Measurements from ENCODE around the gene ZBTB16.

ZBTB16 gene

DNA sequence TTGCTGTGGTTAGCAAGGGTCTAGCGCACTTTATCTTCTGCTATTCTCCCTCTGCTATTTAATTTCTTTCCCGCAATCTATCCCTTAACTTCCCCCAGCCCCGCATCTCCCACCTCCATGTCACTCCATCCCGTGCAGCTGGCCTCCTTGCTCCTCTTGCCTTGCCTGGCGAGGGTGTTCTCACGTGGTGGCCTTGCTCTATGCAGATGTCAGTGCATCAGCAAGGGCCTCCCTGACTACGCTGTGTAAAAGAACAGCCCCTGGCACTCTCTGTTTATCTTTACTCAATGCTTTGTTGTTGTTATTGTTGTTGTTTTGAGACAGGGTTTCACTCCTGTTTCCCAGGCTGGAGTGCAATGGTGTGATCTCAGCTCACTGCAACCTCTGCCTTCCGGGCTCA lies 122.2 kb downstream of the ZBTB16 start:
- no peak overlapping the region for H3K4me3 ChIP-seq (replicated peaks in 1 of 2; ENCODE audit: low read depth in 2 of 2, low read length in 2 of 2)
- TF ChIP-seq, protein P1, sequence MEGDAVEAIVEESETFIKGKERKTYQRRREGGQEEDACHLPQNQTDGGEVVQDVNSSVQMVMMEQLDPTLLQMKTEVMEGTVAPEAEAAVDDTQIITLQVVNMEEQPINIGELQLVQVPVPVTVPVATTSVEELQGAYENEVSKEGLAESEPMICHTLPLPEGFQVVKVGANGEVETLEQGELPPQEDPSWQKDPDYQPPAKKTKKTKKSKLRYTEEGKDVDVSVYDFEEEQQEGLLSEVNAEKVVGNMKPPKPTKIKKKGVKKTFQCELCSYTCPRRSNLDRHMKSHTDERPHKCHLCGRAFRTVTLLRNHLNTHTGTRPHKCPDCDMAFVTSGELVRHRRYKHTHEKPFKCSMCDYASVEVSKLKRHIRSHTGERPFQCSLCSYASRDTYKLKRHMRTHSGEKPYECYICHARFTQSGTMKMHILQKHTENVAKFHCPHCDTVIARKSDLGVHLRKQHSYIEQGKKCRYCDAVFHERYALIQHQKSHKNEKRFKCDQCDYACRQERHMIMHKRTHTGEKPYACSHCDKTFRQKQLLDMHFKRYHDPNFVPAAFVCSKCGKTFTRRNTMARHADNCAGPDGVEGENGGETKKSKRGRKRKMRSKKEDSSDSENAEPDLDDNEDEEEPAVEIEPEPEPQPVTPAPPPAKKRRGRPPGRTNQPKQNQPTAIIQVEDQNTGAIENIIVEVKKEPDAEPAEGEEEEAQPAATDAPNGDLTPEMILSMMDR (IDR thresholded peaks at IDR 0.05; ENCODE audit: low read depth, low read length): no peak
- no peak for DNase-seq (ENCODE audit: low read depth in 2 of 2)

DNA sequence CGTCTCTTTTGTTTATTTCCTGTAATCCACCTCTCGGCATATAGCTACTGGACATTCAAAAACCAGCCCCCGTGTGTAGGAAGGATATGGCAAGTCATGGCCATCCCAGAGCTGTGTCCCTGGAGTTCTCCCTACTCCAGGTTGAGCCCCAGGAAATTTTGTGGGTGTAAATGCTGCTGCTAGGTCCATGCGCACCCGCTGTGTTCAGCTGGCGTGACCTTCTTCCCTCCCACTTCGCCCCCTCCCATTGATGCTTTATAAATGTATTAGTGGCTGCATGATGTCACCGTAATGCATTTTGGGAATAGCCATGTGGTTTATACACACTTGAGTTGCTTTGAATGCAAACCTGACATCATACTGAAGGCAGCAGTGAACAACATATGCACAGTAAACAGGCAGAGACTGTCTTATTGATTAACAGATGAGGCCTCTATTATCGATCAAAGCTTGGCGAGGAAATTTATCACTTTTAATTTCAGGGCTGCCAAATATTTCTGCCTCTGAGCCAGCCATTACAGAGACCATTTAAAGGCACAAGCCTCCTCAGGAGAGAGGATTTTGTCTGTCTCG lies 123.0 kb downstream of the ZBTB16 start:
- no peak overlapping the region for H3K4me3 ChIP-seq (replicated peaks in 1 of 2; ENCODE audit: low read depth in 2 of 2, low read length in 2 of 2)
- DNase-seq (ENCODE audit: low read depth in 2 of 2): no peak
- TF ChIP-seq, protein P1 (IDR thresholded peaks at IDR 0.05; ENCODE audit: low read depth, low read length): no peak

DNA sequence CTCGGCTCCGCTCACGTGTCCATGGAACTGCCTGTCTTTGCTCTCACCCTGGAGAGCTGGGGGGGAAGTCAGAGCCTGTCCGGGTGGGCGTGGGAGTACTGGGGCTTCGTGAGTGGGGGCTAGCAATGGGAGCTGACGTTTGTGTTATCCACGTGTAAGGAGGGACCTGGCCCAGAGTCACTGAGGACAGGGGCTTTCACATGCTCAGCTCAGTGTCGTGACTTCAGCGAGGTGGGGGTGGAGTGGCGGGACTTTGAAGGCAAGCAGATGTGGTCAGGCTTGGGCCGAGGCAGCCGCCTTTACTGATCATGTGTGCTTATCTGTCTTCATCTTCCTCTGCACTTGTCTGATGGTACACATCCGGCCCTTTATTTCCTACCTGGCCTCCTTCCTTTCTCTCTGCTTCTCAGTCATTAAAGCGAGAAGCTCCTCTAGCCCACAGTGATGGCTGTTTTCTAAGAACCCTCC lies 123.6 kb downstream of the ZBTB16 start:
- TF ChIP-seq, protein P1 (IDR thresholded peaks at IDR 0.05; ENCODE audit: low read depth, low read length): no peak
- no peak for DNase-seq (ENCODE audit: low read depth in 2 of 2)
- no peak overlapping the region for H3K4me3 ChIP-seq (replicated peaks in 1 of 2; ENCODE audit: low read depth in 2 of 2, low read length in 2 of 2)

DNA sequence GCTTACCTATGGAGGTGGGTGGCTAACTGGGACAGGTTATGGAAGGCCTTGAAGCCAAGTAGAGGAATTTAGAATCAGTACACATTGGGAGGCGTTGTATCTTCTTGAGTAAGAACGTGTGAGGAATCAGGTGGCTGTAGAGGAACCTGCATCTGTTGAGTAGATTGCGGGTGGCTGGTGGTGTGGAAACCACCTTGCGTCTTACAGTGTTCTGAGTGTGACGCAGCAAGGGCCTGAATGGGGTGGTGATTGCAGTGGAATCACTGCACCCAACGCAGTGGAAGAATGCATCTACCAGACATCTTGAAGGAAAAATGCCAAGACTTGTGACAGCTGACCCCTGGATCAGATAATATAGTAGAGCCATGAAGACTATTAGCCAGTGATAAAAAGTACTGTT lies 125.9 kb downstream of the ZBTB16 start:
- TF ChIP-seq, protein P1 (IDR thresholded peaks at IDR 0.05; ENCODE audit: low read depth, low read length): no peak
- no peak overlapping the region for H3K4me3 ChIP-seq (replicated peaks in 1 of 2; ENCODE audit: low read depth in 2 of 2, low read length in 2 of 2)
- no peak for DNase-seq (ENCODE audit: low read depth in 2 of 2)

DNA sequence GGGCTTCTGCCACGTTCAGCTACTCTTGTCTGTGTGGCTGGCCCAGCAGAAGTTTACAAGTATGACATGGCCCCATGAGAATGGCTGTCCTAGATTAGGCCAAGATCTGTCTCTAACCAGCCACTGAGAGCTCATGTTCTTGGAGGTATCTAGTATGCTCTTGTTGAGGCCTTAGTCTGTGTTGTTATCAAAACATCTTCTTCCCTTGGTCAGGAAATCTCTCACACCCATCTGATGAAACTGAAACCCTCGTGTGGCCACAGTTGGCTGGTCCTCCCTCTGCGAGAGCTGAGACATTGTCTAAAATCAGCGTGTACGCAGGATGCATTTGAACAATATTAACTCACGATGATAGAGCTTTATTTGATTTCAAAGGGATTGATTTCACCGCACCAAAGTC lies 127.7 kb downstream of the ZBTB16 start:
- no peak overlapping the region for H3K4me3 ChIP-seq (replicated peaks in 1 of 2; ENCODE audit: low read depth in 2 of 2, low read length in 2 of 2)
- DNase-seq (ENCODE audit: low read depth in 2 of 2): no peak
- TF ChIP-seq, protein P1 (IDR thresholded peaks at IDR 0.05; ENCODE audit: low read depth, low read length): no peak

DNA sequence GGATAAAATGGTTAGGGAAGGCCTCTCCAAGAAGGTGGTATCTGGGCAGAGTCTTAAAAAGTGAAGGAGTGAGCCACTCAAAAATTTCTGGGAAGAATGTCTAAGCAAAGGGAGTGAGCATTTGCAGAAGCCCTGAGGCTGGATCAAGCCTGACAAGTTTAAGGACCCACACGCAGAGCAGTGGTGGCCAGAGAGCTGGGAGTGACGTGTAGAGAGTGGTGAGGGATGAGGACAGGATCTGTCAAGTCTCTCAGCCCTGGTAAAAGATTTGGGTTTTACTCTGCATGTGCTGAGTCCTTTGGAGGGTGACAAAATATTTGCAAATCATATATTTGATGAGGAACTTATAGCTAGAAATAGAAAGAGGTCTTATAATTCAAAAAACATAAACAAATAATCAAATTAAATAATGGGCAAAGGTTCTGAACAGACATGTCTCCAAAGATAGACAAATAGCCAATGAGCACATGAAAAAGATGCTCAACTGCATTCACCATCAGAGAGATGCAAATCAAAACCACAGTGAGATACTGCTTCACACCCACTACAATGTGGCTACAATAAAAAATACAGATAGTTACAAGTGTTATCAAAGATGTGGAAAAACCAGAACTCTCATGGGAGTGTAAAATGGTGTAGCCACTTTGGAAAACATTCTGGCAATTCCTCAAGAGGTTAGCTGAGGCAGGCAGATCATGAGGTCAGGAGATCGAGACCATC lies 129.5 kb downstream of the ZBTB16 start:
- no peak overlapping the region for H3K4me3 ChIP-seq (replicated peaks in 1 of 2; ENCODE audit: low read depth in 2 of 2, low read length in 2 of 2)
- TF ChIP-seq, protein P1 (IDR thresholded peaks at IDR 0.05; ENCODE audit: low read depth, low read length): no peak
- no peak for DNase-seq (ENCODE audit: low read depth in 2 of 2)

All from cardiac fibroblast (primary cell).